CD14-positive monocyte (primary cell): ENCODE data around the gene SLC6A2. TPM values are rescaled to one million over a fixed set of nuclear protein-coding genes. Genes with fewer than 3 reads are reported as not detected.

Experiments
- DNase-seq, 3 donors: peaks; one replicate each; pipeline ENCODE4 v3.0.0-alpha.2; 2011 to 2022
- H2AFZ ChIP-seq: 2 replicates; pipeline ENCODE4 v1.6.0; 2012; ENCODE audit warnings: mild to moderate bottlenecking, low read depth, low read length, inconsistent platforms; ENCODE audit not compliant: insufficient read depth, poor library complexity, severe bottlenecking
- H3K27ac ChIP-seq, 2 donors: 1 replicate in 1 of 2; 2 replicates in 1 of 2; pipeline ENCODE4 v1.5.1; 2012 to 2013; ENCODE audit warnings: low read length in 2 of 2, control low read depth in 1 of 2, inconsistent platforms in 1 of 2, low read depth in 1 of 2, mild to moderate bottlenecking in 1 of 2
- H3K27me3 ChIP-seq, 2 donors: one replicate each; pipeline versions ENCODE4 v1.6.0 to v1.6.1; 2011 to 2013; ENCODE audit warnings: low read length in 2 of 2; ENCODE audit not compliant: control insufficient read depth in 2 of 2, insufficient read depth in 2 of 2
- H3K36me3 ChIP-seq, 2 donors: replicated peaks in 1 of 2; 1 replicate in 1 of 2; 2 replicates in 1 of 2; pipeline versions ENCODE4 v1.5.1 to v1.6.1; 2012 to 2013; ENCODE audit warnings: low read length in 2 of 2, control low read depth in 1 of 2, inconsistent platforms in 1 of 2, mild to moderate bottlenecking in 1 of 2; ENCODE audit not compliant: insufficient read depth in 2 of 2, control insufficient read depth in 1 of 2
- H3K4me1 ChIP-seq, 2 donors: 1 replicate in 1 of 2; 2 replicates in 1 of 2; pipeline versions ENCODE4 v1.5.1 to v1.6.1; 2012 to 2013; ENCODE audit warnings: low read length in 2 of 2, control low read depth in 1 of 2, inconsistent platforms in 1 of 2, mild to moderate bottlenecking in 1 of 2, moderate library complexity in 1 of 2; ENCODE audit not compliant: insufficient read depth in 2 of 2, control insufficient read depth in 1 of 2
- H3K4me2 ChIP-seq: replicated peaks from 2 replicates; pipeline ENCODE3; 2012; ENCODE audit warnings: low read length, moderate library complexity, mild to moderate bottlenecking; ENCODE audit not compliant: poor library complexity, severe bottlenecking; ENCODE audit errors: extremely low read depth
- H3K4me3 ChIP-seq, 3 experiments: fragments of 200-600 bp in 1 of 3; sonication (generic) in 1 of 3; replicated peaks in 1 of 3; 1 replicate in 2 of 3; 2 replicates in 1 of 3; pipeline ENCODE4 v1.5.1; 2011 to 2013; ENCODE audit warnings: low read length in 3 of 3, mild to moderate bottlenecking in 3 of 3, control low read depth in 2 of 3, low read depth in 2 of 3, inconsistent platforms in 1 of 3, moderate library complexity in 1 of 3
- H3K79me2 ChIP-seq: 2 replicates; pipeline ENCODE4 v1.6.0; 2012; ENCODE audit warnings: mild to moderate bottlenecking, control low read depth, inconsistent platforms, low read length, moderate library complexity; ENCODE audit not compliant: insufficient read depth
- H3K9ac ChIP-seq: 2 replicates; pipeline ENCODE4 v1.6.0; 2017; ENCODE audit warnings: low read length, mild to moderate bottlenecking; ENCODE audit not compliant: insufficient read depth, poor library complexity, severe bottlenecking
- H3K9me3 ChIP-seq, 2 donors: replicated peaks in 1 of 2; 1 replicate in 1 of 2; 2 replicates in 1 of 2; pipeline versions ENCODE4 v1.5.1 to v1.6.1; 2012 to 2013; ENCODE audit warnings: low read length in 2 of 2, control low read depth in 1 of 2; ENCODE audit not compliant: control insufficient read depth in 1 of 2, insufficient read depth in 1 of 2
- H4K20me1 ChIP-seq: 2 replicates; pipeline ENCODE4 v1.6.0; 2012; ENCODE audit warnings: mild to moderate bottlenecking, low read length, control low read depth, moderate library complexity; ENCODE audit not compliant: insufficient read depth
- H3K27ac Mint-ChIP-seq, 7 donors: one replicate each; pipeline ENCODE4 v1.8.0; 2020; ENCODE audit warnings: mild to moderate bottlenecking in 7 of 7, mixed read lengths in 7 of 7, moderate library complexity in 6 of 7, inconsistent platforms in 2 of 7
- H3K27me3 Mint-ChIP-seq, 3 donors: one replicate each; pipeline ENCODE4 v1.8.0; 2021 to 2022; ENCODE audit warnings: low read depth in 3 of 3, mild to moderate bottlenecking in 3 of 3, mixed read lengths in 3 of 3, moderate library complexity in 3 of 3, inconsistent platforms in 1 of 3
- H3K36me3 Mint-ChIP-seq, 2 donors: one replicate each; pipeline ENCODE4 v1.8.0; 2020; ENCODE audit warnings: mixed read lengths in 2 of 2, inconsistent platforms in 1 of 2, mild to moderate bottlenecking in 1 of 2
- H3K4me1 Mint-ChIP-seq: one replicate; pipeline ENCODE4 v1.8.0; 2020; ENCODE audit warnings: mild to moderate bottlenecking, mixed read lengths
- H3K4me3 Mint-ChIP-seq, 2 donors: one replicate each; pipeline ENCODE4 v1.8.0; 2020; ENCODE audit warnings: mild to moderate bottlenecking in 2 of 2, mixed read lengths in 2 of 2, moderate library complexity in 1 of 2
- H3K9me3 Mint-ChIP-seq, 7 donors: one replicate each; pipeline ENCODE4 v1.8.0; 2020 to 2022; ENCODE audit warnings: mixed read lengths in 7 of 7, mild to moderate bottlenecking in 6 of 7, moderate library complexity in 6 of 7, inconsistent platforms in 2 of 7
- CTCF ChIP-seq: fragments of 200-600 bp; IDR thresholded peaks from one replicate; pipeline ENCODE4 v1.8.0; 2022; ENCODE audit warnings: antibody characterized with exemption, mild to moderate bottlenecking
- WGBS: methylation state at CpG from one replicate; pipeline ENCODE4 v1.1.5; 2013; ENCODE audit warnings: missing lambda C conversion rate; ENCODE audit not compliant: insufficient coverage; 5-methylcytosine and 5-hydroxymethylcytosine counted together
- intact Hi-C, 2 donors: fragments of 100-400 bp; cut with micrococcal nuclease; formaldehyde crosslinking; loops; one replicate each; pipeline versions ENCODE4 v1.15.0 to v1.15.1; 2023
- polyA plus RNA-seq, 3 donors: library from polyadenylated mRNA; depleted of rRNA in 1 of 3; unstranded in 2 of 3; stranded (reverse) in 1 of 3; fragments of 300-500 nt in 2 of 3; fragments of >200 nt in 1 of 3; fragmentation: Illumina TruSeq in 2 of 3; gene quantifications; 1 replicate in 2 of 3; 2 replicates in 1 of 3; pipeline ENCODE4 v1.2.3, GENCODE V29; 2012 to 2021

Gene SLC6A2
- polyA plus RNA-seq, 3 donors = not detected

GRCh38 chr16:55737966-55738365 is 82.2 kb downstream of the SLC6A2 start:
- no peak overlapping the region for H3K27ac Mint-ChIP-seq
- Histone ChIP-seq H3K4me2 (no peak overlapping the region), H3K9ac (no peak overlapping the region), H3K27ac (no peak overlapping the region), H3K4me1 (no peaks in the 10 kb centered on the region), H3K36me3 (no peaks in the 10 kb centered on the region), H3K27me3 (peaks cover 4 to 6% of the 10 kb centered on the region in 2 donors), H2AFZ (no peak overlapping the region), H3K9me3 (no peaks in the 10 kb centered on the region), H4K20me1 (no peaks in the 10 kb centered on the region), H3K79me2 (no peaks in the 10 kb centered on the region), H3K4me3 (no peak overlapping the region)
- no peak for DNase-seq
- H3K4me1 Mint-ChIP-seq = peaks cover 6% of the 10 kb centered on the region
- WGBS = 97% methylated on average over 9 of the region's 9 CpGs
- no peak for TF ChIP-seq CTCF
- peaks cover 20 to 28% (median 21%) of the 10 kb centered on the region in 3 donors for H3K27me3 Mint-ChIP-seq
- H3K4me3 Mint-ChIP-seq = peak overlapping the region in 1 of 2 donors; percentile 59
- H3K9me3 Mint-ChIP-seq = peaks cover 0 to 5% (median 3%) of the 10 kb centered on the region in 7 donors
- intact Hi-C loops = no loop called here
- H3K36me3 Mint-ChIP-seq = no peaks in the 10 kb centered on the region

- Histone ChIP-seq H3K27ac (no peak overlapping the region), H3K9ac (no peak overlapping the region), H2AFZ (no peak overlapping the region), H4K20me1 (no peaks in the 10 kb centered on the region), H3K4me2 (no peak overlapping the region), H3K4me3 (no peak overlapping the region), H3K27me3 (peaks cover 8 to 9% of the 10 kb centered on the region in 2 donors), H3K36me3 (no peaks in the 10 kb centered on the region), H3K4me1 (no peaks in the 10 kb centered on the region), H3K9me3 (peaks cover 4 to 14% of the 10 kb centered on the region in 2 donors), H3K79me2 (no peaks in the 10 kb centered on the region)
- peaks cover 0 to 16% (median 10%) of the 10 kb centered on the region in 7 donors for H3K9me3 Mint-ChIP-seq
- DNase-seq = no peak
- peaks cover 15 to 29% (median 23%) of the 10 kb centered on the region in 3 donors for H3K27me3 Mint-ChIP-seq
- no peak for TF ChIP-seq CTCF
- intact Hi-C loops = no loop called here
- no peaks in the 10 kb centered on the region for H3K36me3 Mint-ChIP-seq
- 100% methylated on average over 1 of the region's 4 CpGs for WGBS
- H3K4me3 Mint-ChIP-seq = no peak overlapping the region
- peak overlapping the region in 1 of 7 donors; percentile 10 for H3K27ac Mint-ChIP-seq
- H3K4me1 Mint-ChIP-seq = peaks cover 3% of the 10 kb centered on the region
These were observed 90.3 kb downstream of the SLC6A2 start for GRCh38 chr16:55746081-55746480.
